OCI-LY1 (cell line): ENCODE data around the gene CD2AP.

Experiments
- CTCF ChIP-seq: fragments of 200-600 bp; sonication (generic), shearing (Covaris generic); IDR thresholded peaks from 2 replicates; pipeline ENCODE4 v1.5.1; 2017; ENCODE audit warnings: mild to moderate bottlenecking, antibody characterized with exemption, low read length, moderate library complexity, mixed read lengths
- EZH2 ChIP-seq: fragments of 200-600 bp; sonication (generic), shearing (Covaris generic); IDR thresholded peaks from 2 replicates; pipeline ENCODE4 v1.8.0; 2017; ENCODE audit warnings: borderline replicate concordance, mixed run types, mild to moderate bottlenecking, antibody characterized with exemption, low read length, moderate library complexity, mixed read lengths

GRCh38 chr6:47529734-47530133 lies 52.1 kb downstream of the CD2AP start:
- TF ChIP-seq CTCF (no peak), EZH2 (no peak)
